Tongue (tissue), 2 donors: ENCODE data around the gene CD28. TPM values are rescaled to one million over a fixed set of nuclear protein-coding genes. Genes with fewer than 3 reads are reported as not detected.
A peak's percentile ranks its signal among the peaks of the same experiment; 100 is the strongest.

Source experiments
- DNase-seq: peaks from one replicate; pipeline ENCODE4 v3.0.0-alpha.2; 2015
- total RNA-seq: library from RNA; depleted of rRNA; stranded (reverse); fragments of >200 nt; gene quantifications from one replicate; pipeline ENCODE4 v1.2.3, GENCODE V29; 2014

Gene CD28
- total RNA-seq = 2.4 TPM

DNA sequence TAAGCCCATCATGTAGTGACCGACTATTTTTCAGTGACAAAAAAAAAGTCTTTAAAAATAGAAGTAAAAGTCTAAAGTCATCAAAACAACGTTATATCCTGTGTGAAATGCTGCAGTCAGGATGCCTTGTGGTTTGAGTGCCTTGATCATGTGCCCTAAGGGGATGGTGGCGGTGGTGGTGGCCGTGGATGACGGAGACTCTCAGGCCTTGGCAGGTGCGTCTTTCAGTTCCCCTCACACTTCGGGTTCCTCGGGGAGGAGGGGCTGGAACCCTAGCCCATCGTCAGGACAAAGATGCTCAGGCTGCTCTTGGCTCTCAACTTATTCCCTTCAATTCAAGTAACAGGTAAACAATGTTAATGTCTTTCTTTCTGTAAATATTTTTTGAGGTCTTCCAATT is at the start of gene CD28:
CD28 (plus strand) TSS at position 237 of the 400 bp plus-strand sequence; CDS start at position 295, 58 bp downstream.
- no peak for DNase-seq

- DNase-seq = no peak
These were observed 46.9 kb upstream of the CD28 start for GRCh38 chr2:203659331-203660049.

DNA sequence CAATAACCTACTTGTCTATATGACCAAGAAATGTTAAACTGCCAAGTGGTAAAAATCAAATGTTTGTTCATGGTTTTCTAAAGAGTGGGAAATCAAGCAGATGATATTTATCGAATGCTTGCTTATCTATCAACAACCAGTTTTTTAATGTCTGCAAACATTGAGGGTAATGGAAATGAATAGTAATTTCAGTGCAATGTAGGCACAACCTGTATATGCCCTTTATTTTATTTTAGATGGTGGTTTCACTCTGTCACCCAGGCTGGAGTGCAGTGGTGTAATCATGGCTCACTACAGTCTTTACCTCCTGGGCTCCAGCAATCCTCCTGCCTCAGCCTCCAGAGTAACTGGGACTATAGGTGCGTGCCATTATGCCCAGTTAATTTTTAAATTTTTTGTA is 46.0 kb upstream of the CD28 start:
- DNase-seq = no peak

DNA sequence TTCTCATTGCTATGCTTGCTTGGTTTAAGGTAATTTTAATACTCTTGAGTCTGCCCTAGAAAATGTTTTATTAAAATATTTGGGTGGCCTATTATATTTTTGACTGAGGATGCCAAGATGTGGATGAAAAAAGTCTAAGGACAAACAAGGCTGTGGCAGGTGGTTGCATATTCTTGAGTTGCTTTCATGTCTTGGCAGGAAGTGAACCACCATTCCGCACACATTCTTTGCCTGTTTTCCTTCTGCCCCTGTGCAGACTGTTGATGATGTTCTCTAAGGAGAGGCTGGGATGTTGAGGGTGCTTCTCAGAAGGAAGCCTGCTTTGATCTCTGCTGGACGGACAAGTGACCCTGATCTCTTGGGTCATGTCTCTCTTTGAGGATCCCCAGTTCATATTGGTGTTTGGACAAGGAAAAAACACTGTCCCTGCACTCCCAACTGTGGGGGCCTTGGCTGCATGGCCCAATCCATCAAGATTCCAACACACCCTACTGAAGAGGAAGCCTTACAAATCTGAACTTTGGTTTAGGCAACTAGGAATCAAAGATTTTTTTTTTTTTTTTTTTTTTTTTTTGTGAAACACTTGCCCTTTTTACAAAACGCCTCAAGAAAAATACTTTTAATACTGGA is 45.0 kb upstream of the CD28 start:
- DNase-seq = no peak

GRCh38 chr2:203662487-203662886 is 44.0 kb upstream of the CD28 start:
- DNase-seq = no peak

GRCh38 chr2:203662951-203663350 is 43.5 kb upstream of the CD28 start:
- no peak for DNase-seq

- no peak for DNase-seq
These were observed 42.2 kb upstream of the CD28 start for GRCh38 chr2:203664029-203664755.

DNA sequence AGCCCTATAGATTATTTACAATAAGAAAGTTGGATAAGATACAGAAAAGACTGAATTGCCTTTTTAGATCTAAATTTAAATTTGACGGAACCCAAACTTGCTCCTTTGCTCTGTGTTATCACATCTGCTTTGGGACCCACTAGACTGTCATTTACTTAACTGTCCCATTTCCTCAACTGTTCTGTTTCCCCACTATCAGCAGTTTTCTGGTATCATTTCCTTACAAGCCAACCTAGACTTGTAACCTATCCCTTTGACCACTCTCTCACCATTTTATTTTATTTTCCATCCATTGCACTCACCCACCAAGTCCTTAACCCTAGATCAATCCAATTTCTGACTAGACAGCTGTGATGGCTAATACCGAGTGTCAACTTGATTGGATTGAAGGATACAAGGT is 38.6 kb upstream of the CD28 start:
- no peak for DNase-seq

DNA sequence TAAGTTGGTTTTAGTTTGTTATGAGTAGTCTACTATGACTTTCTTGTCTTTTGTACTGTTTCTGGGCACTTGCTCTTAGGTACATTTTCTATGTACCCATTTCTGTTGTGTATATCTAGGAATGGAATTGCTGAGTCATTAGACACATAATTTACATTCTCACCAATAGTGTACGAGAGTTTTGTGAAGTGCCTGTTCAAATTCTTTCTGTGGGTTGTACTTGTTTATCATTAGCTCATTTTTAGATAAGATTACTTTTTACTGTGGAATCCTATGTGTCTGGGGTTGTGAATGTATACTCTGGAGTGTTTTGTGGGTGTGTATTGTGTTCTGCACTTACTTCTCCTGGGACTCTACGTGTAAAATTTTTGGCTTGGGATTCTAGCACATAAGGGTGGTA is 36.6 kb upstream of the CD28 start:
- DNase-seq = no peak

DNA sequence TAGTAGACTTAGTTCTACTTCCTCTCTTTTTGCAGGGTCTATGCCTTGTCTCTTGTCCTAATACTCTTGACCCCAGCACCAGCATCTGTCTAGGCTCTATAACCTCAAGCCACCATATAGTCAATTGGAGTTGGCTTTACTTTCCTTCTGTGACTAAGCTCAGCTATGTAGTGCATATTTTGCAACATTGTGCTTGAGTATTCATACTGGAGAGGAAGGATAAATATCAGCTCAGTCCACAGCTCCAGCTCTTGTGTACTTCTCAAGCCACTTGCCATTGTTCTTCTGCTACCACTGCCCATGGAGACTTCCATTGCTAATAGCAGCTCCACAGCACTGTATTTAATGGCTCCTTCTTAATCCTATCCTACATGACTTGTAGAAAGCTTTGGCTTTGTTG is 35.5 kb upstream of the CD28 start:
- DNase-seq = no peak

DNA sequence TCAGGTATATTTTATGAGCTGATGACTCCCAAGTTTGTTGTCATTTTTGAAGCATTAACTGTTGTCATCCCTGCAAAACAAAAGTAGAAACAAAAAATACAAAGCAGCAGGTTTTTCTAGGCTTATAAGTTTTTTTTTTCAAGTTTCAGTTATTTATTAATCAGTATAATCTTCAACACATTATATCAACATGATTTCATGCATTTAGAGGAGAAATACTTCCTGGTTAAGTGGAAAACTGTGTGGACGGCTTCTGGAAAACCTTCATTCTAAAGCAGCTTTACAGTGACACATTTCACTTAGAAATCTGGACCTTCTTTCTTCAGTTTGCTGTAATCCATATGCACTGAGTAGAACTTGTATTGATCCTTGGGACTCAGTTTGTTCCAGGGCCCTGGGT is 34.6 kb upstream of the CD28 start:
- no peak for DNase-seq

- no peak for DNase-seq
These were observed 33.6 kb upstream of the CD28 start for GRCh38 chr2:203672856-203673255.

GRCh38 chr2:203673933-203674332 is 32.5 kb upstream of the CD28 start:
- DNase-seq = no peak

DNA sequence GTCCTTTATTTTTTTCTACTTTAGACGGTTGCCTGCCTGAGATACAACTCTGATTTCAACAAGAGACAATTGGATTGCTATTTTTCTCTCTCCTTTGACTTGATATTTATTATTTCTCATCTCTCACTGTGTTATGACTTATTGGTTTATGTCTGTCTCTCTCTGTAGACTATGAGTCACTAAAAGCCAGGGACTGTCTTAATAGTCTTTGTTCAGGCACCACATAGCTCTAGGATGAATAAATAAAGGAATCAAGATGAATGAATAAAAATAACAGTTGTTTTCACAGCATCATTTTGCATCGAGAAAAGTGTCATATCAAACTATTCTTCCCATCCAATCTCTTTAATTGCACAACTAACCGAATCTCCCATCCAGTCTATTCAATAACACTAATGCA is 31.4 kb upstream of the CD28 start:
- DNase-seq = no peak

DNA sequence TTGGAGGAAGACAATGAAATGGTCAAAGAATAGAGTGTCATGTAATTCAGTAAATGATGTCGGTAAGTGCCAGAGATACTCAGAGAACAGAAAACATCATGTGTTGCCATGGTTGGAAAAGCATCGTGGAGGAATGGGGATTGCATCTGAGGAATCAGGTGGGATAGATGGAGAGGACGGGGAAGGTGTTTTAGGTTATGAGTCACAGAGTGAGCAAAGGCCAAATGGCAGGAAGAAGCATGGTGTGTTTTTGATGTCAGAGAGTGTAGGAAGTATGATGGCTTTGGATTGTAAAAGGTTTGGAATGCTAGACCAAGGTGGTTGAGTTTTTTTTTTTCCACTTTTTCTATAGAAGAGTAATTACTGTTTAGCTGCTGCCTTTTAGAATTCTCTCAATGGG is 27.5 kb upstream of the CD28 start:
- DNase-seq = no peak

- DNase-seq = no peak
These were observed 27.0 kb upstream of the CD28 start for GRCh38 chr2:203679401-203679800.

GRCh38 chr2:203681978-203682377 is 24.5 kb upstream of the CD28 start:
- no peak for DNase-seq

- DNase-seq = peak; percentile 73
These were observed 23.7 kb upstream of the CD28 start for GRCh38 chr2:203682688-203683130.

GRCh38 chr2:203683421-203683820 is 23.0 kb upstream of the CD28 start:
- DNase-seq = no peak

- no peak for DNase-seq
These were observed 22.4 kb upstream of the CD28 start for GRCh38 chr2:203683932-203684556.

DNA sequence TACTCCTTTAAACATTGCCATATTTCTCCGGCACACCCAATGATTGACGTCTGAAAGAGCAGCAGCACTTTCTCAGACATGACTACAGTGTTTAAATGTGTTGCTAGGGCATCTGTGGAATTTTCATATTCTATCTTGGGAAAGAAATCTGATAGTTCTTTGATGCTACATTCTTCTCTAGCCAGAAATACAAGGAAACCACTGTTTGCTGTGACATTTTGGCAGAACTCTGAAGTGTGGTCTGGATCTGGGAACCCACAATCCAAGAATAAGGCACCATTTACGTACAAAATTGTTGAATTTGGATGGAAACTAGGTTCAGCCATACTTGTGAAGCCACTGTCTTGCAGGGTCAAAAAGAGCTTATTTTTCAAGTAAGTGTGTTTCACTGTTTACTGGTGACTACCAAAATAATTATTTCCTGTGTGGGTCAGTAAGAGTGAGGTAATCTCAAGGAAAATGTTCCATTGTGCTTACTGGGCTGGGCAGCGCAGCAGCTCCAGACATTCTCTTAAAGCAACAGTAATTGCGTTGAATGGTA is 21.3 kb upstream of the CD28 start:
- DNase-seq = peak; percentile 77

DNA sequence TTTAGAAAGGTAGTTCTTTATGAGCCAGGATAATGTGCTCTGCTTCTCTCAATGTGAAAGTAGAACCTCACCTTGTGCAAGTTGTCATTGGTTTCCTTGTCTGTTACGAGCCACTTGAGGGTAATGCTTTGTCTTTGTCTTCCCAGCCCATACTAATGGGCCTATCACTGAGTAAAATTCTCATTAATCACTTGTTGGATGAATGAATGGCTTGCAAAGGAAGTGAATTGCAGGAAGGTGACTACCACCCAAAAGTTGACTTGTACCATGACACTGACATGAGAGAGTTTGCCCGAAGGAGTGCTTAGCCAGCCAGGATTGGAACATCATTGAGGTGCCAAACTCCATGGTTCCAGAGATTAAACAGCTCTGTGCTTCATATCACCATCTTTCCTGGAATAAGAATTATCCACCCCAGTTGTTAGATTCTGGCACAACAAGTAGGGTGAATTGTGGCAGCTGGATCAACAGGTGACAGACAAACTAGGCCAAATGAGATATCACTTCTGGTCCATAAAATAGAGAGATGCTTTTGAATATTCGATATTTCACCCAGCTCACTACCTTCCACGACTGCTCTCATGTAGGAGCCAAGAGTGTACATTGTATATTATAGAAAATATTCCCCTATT is 20.5 kb upstream of the CD28 start:
- peak; percentile 50 for DNase-seq
